Stimulated activated CD4-positive, alpha-beta T cell treated with anti-CD3 and anti-CD28 coated beads, Interleukin-1b, Interleukin-23, amount 100 ng/mL, for 1 hour (primary cell): Measurements from ENCODE around the gene VPS4B.
A peak's percentile ranks its signal among the peaks of the same experiment; 100 is the strongest.
"Not testable (repeated sequence)": the region's sequence is repeated elsewhere in the genome, so short reads cannot be mapped to it uniquely, and the experiment has no call there.

Experiments
- DNase-seq, 2 donors: peaks; one replicate each; pipeline ENCODE4 v3.0.0-alpha.2; 2020; ENCODE audit warnings: low read depth in 2 of 2

Gene VPS4B

DNA sequence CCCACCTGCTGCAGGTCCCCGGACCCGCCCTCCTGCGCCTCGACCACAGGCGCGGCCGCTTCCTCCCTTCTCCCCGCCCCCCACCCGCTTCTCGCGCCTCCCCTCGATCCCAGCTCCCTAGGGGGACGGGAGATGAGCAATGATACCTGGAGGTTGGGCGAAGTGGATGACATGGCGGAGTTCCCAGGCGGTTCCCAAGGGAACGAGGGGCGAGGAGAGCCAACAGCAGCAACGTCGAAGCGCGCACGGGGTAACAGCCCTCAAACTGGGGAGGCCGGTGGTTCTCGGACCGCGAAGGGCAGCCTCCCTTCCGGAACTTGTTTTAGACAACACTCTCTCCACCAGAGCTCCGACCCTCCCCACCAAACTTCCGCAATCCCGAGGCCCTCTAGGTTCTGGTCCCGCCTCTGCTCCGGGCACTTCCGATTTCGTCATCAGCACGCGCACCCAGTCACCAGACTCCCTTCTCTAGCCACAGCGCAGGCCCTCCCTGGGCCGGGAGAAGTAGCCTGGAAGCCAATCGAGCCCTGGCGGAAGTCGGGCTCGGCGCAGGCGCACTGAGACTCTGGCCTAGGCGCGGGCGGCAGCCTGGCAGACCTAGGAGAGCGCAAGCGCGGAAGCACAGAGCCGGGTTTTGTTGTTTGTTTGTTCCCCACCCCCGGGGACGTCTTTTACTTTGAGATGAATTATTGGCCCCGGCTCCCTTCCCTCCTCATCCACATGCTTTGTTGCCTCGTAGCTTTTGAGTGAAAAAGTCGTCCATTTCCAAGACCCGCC lies at the start of gene VPS4B:
VPS4B (minus strand) TSS at position 390 of the 777 bp plus-strand sequence; CDS start at position 173, 217 bp downstream.
- DNase-seq: peak; percentile 97 to 98

DNA sequence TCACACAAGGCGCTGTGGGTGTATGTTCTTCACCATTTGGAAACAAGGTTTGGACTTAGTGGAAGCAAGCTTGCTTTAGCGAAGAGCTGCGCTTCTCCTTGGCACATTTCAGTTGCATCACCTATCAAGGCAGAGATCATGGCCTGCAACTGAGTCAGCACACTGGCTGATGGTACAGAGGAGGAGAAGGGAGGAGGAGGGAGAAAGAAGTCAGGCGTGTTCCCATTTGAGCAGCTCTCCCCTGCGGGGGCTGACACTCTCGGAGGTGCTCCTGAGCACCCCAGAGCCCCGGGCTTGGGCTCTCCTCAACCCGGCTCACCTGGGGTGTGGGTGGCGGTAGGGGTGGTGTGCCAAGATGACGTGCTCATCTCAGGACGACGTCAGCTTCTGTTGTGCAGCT lies 48.5 kb upstream of the VPS4B start:
- no peak for DNase-seq

DNA sequence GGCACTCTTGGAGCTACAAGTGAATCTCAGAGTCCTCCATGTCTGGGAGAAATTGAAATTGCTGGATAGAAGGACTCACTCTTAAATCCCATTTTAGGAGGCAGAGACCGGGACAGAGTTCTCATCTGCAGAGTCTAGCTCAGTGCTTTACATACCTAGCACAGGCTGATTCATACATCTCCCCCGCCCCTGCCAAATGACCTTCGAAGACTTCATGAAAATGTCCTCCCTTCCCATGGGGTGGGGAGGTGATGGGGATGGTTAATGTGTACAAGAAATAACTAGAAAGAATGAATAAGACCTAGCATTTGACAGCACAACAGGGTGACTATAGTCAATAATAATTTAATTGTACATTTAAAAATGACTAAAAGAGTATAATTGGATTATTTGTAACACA lies 46.3 kb upstream of the VPS4B start:
- no peak for DNase-seq

DNA sequence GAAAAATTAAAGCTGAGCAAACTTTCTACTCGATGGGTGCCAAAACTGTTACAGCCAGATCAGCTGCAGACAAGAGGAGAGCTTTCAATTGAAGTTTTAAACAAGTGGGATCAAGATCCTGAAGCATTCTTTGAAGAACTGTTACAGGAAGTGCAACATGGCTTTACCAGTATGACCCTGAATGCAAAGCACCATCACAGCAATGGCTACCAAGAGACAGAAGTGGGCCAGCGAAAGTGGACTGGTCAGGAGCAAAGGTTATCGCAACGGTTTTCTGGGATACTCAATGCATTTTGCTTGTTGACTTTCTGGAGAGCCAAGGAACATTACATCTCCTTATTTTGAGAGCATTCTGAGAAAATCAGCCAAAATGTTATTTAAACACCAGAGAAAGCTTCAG lies 45.4 kb upstream of the VPS4B start:
- no peak for DNase-seq

- DNase-seq: no peak
These were observed 42.8 kb upstream of the VPS4B start for GRCh38 chr18:63465059-63465458.

DNA sequence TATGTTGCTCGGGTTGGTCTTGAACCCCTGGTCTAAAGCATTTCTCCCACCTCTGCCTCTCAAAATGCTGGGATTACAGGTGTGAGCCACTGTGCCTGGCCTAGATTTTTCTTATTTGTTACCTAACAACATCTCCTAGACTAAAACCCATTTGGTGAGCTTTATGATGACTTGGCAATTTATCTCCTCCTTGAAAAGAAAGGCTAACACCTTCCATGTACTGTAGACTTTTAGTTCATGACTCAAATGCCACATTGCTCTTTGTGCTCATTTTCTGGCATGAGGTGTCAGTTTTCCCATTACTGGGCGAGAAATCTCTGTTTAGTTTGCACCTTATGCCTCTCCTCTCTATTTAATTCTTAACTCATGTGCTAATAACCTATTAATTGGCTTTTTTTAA lies 42.2 kb upstream of the VPS4B start:
- no peak for DNase-seq

DNA sequence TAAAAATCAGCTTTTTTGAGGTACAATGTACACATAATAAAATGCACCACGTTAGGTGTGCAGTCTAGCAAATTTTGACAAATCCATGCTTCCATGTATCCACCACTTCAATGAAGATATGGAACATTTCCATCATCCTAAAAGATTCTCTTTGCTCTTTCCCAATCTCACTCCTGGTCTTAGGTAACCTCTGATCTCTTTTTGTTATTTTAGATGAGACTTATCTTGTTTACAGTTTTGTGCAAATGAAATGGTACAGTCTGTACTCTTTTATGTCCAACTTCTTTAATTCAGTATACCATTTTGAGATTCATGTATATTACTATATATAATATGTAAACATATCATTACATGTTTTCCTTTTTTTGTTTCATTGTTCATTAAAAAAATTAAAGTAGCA lies 38.1 kb upstream of the VPS4B start:
- no peak for DNase-seq

GRCh38 chr18:63457977-63458376 lies 35.7 kb upstream of the VPS4B start:
- DNase-seq: no peak

- no peak for DNase-seq
These were observed 32.2 kb upstream of the VPS4B start for GRCh38 chr18:63454497-63454896.

GRCh38 chr18:63452751-63453150 lies 30.5 kb upstream of the VPS4B start:
- DNase-seq: not testable (repeated sequence)

DNA sequence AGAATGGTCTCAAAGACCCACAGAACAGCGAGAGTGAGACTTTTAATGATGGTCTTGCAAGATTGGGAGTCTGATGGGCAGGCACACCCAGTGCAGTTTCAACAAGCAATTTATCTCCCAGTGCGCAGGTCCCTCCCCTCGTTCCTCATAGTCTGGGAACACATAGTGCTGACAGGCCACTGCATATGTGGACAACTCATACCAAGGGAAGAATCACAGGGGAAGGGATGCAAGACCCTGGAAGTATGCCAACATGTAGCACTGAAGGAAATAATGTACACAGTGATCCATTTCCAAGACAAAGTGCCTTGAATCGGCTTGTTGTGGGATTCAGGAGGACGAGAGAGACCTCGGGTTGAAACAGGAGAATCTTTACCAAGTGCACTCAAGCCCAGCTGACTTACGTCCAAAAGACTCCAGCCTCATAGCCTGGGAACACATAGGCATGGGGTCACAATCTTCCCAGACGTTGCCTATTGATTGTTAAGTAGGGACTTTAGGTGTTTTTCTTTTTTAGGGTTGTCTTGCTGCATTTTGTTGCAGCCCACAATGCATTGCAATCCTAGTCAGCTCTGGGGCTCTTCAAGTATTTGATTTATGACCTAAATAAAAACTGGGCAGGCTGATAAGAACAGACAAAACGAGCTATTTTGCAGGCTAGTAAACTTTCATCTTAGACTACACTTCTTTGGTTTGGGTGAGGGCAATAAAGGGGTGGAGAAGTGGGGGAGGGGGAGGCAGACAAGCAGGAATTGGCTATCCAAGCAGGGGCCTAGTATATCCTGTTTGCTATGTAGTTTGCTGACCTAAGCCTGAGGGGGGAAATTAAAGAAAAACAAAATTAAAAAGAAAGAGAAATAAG lies 29.8 kb upstream of the VPS4B start:
- DNase-seq: no peak

DNA sequence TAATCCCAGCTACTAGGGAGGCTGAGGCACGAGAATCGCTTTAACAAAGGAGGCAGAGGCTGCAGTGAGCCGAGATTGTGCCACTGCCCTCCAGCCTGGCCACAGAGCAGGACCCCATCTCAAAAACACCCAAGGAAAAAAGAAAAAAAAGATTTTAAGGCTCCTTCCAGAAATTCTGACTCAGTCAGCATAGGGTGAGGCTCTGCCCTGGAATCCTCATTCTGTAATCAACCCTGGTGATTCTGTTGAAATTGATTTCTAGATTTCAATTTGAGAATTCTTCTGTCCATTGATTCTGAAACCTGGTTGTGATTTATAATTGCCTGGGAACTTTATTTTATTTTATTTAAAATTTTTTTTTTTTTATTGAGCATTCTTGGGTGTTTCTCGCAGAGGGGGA lies 27.1 kb upstream of the VPS4B start:
- no peak for DNase-seq

DNA sequence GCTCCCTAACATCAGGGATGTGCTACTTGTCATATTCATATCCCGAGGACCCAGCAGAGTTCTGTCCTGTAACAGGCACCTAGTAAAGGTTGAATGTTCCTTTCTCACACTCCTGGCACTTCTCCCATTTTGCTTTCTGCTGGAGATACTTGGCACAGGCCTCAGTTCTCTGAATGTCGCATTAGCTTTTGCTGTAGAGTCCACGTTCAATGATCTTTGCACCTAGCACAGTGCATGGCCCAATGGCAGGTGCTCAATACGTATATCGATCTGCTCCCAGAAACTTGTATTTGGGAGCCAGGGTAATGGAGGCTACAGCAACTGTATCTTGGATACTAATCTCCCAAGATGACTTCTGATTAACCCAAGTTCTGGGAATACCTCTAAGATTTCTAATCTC lies 24.8 kb upstream of the VPS4B start:
- no peak for DNase-seq

GRCh38 chr18:63446266-63446665 lies 24.0 kb upstream of the VPS4B start:
- DNase-seq: no peak

GRCh38 chr18:63445037-63445436 lies 22.8 kb upstream of the VPS4B start:
- DNase-seq: no peak

DNA sequence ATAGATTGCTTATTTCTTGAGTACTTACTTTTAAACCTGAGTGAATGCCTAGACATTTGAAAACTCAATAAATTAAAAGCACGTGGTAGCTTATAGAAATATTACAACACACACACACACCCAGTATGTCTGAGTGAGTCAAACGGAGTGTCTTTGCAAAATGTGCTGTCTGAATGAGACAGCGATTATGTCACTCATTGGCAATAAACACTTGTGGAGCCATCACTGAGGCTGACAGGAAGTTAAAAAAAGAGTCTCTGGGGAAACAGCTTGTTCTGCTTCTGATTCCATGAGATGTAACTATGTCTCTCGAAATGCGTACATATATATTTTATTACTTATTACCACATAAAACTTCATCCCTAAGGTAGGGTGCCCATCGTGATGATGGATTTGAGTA lies 22.3 kb upstream of the VPS4B start:
- DNase-seq: no peak

- no peak for DNase-seq
These were observed 21.6 kb upstream of the VPS4B start for GRCh38 chr18:63443829-63444228.

GRCh38 chr18:63440881-63441280 lies 18.6 kb upstream of the VPS4B start:
- no peak for DNase-seq

GRCh38 chr18:63440219-63440618 lies 17.9 kb upstream of the VPS4B start:
- no peak for DNase-seq

GRCh38 chr18:63439334-63439733 lies 17.1 kb upstream of the VPS4B start:
- peak in 1 of 2 donors; percentile 16 for DNase-seq

GRCh38 chr18:63438181-63438580 lies 15.9 kb upstream of the VPS4B start:
- no peak for DNase-seq

DNA sequence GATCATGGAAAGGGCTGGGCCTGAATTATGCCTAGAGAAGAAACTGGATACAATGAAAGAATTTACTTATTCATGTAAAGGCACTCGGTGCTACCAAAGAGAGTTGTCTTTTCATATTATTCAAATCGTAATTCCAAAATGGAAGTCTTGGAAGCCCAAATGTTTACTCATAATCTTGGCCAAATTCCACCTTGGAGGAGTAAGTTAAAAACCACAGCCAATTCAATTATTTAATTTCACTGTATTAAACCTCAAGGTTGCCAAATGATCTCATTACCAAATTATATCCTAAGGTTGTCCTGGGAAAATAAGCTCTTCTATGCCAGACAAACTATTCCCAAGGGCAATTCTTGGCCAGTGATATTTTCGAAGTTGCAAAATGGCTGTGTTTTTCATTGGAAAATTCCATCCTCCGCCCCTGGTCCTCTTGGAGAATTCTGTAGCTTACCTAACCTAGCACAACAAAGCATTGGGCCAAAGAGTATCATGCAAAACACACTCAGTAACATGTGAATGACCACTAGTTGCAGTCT lies 11.1 kb upstream of the VPS4B start:
- no peak for DNase-seq

DNA sequence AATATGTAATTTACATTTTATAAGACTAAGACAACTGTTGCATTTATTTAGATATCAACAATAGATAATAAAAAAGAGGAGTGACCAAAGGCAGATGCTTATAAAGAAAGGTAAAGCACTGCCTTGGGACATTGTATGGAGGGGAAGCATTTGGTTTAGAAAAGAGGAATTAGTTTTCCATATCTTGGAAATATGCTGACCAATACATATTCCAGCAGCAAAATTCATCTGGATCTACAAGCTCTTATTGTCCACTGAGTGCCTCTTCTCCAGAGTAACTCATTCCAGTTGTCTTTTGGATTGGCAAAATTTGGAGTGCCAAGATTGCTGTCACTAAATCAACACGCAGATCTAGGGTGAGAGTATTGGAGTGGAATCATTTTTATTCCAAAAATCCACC lies 8.9 kb upstream of the VPS4B start:
- no peak for DNase-seq
